Neural cell (in vitro differentiated cells): Measurements from ENCODE around the gene TUBB2A.

Experiments
- EP300 ChIP-seq: fragments of 450-650 bp; conservative IDR thresholded peaks from 2 replicates; pipeline ENCODE4 v1.6.1; 2014; ENCODE audit warnings: antibody characterized with exemption, mild to moderate bottlenecking, moderate library complexity; ENCODE audit not compliant: poor library complexity, severe bottlenecking
- POLR2AphosphoS5 ChIP-seq: IDR thresholded peaks from 2 replicates; pipeline ENCODE4 v1.6.1; 2012
- RAD21 ChIP-seq: fragments of 450-650 bp; conservative IDR thresholded peaks from 2 replicates; pipeline ENCODE4 v1.6.1; 2014; ENCODE audit warnings: antibody characterized with exemption, mild to moderate bottlenecking, moderate library complexity
- REST ChIP-seq: IDR thresholded peaks from 2 replicates; pipeline ENCODE4 v1.6.1; 2012; ENCODE audit warnings: borderline replicate concordance
- SMC3 ChIP-seq: fragments of 450-650 bp; conservative IDR thresholded peaks from 2 replicates; pipeline ENCODE4 v1.6.1; 2014; ENCODE audit warnings: antibody characterized with exemption, mild to moderate bottlenecking, moderate library complexity; ENCODE audit not compliant: poor library complexity
- TF ChIP-seq, protein P1 (sequence below): fragments of 450-650 bp; IDR thresholded peaks from 2 replicates; pipeline ENCODE4 v1.5.1; 2014; ENCODE audit warnings: antibody characterized with exemption, mild to moderate bottlenecking, moderate library complexity; ENCODE audit not compliant: poor library complexity, severe bottlenecking

GRCh38 chr6:3135668-3136291 is 21.6 kb downstream of the TUBB2A start:
- TF ChIP-seq, protein P1, sequence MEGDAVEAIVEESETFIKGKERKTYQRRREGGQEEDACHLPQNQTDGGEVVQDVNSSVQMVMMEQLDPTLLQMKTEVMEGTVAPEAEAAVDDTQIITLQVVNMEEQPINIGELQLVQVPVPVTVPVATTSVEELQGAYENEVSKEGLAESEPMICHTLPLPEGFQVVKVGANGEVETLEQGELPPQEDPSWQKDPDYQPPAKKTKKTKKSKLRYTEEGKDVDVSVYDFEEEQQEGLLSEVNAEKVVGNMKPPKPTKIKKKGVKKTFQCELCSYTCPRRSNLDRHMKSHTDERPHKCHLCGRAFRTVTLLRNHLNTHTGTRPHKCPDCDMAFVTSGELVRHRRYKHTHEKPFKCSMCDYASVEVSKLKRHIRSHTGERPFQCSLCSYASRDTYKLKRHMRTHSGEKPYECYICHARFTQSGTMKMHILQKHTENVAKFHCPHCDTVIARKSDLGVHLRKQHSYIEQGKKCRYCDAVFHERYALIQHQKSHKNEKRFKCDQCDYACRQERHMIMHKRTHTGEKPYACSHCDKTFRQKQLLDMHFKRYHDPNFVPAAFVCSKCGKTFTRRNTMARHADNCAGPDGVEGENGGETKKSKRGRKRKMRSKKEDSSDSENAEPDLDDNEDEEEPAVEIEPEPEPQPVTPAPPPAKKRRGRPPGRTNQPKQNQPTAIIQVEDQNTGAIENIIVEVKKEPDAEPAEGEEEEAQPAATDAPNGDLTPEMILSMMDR: no peak
- TF ChIP-seq SMC3 (no peak), RAD21 (no peak), REST (no peak), EP300 (no peak), POLR2AphosphoS5 (no peak)
